C4-2B (cell line): ENCODE data around the gene ESR2.

Experiments used
- H3K27ac ChIP-seq: fragments of 450-650 bp; 2 replicates; pipeline ENCODE4 v1.5.1; 2017
- CTCF ChIP-seq: fragments of 450-650 bp; conservative IDR thresholded peaks from 2 replicates; pipeline ENCODE4 v1.5.1; 2017; ENCODE audit warnings: mild to moderate bottlenecking
- ZFX ChIP-seq: fragments of 450-650 bp; IDR thresholded peaks from 2 replicates; pipeline ENCODE4 v1.6.1; 2017

The ESR2 gene

GRCh38 chr14:64220056-64220455 is 74.1 kb downstream of the ESR2 start:
- TF ChIP-seq ZFX: no peak
- no peak for TF ChIP-seq CTCF
- no peak overlapping the region for H3K27ac ChIP-seq

GRCh38 chr14:64218344-64219240 is 75.6 kb downstream of the ESR2 start:
- TF ChIP-seq ZFX (no peak), CTCF (no peak)
- no peak overlapping the region for H3K27ac ChIP-seq

- no peak overlapping the region for H3K27ac ChIP-seq
- TF ChIP-seq CTCF: no peak
- no peak for TF ChIP-seq ZFX
Measured at GRCh38 chr14:64217834-64218233, 76.3 kb downstream of the ESR2 start.

- TF ChIP-seq CTCF: no peak
- TF ChIP-seq ZFX: no peak
- no peak overlapping the region for H3K27ac ChIP-seq
Measured at GRCh38 chr14:64217308-64217707, 76.9 kb downstream of the ESR2 start.

- H3K27ac ChIP-seq: no peak overlapping the region
- no peak for TF ChIP-seq ZFX
- TF ChIP-seq CTCF: no peak
Measured at GRCh38 chr14:64215978-64216377, 78.2 kb downstream of the ESR2 start.

GRCh38 chr14:64215274-64215673 is 78.9 kb downstream of the ESR2 start:
- TF ChIP-seq CTCF (no peak), ZFX (no peak)
- H3K27ac ChIP-seq: no peak overlapping the region

- TF ChIP-seq ZFX (no peak), CTCF (no peak)
- peak overlapping the region; percentile 77 for H3K27ac ChIP-seq
Measured at GRCh38 chr14:64213853-64214570, 80.2 kb downstream of the ESR2 start.
